Activated naive CD8-positive, alpha-beta T cell (primary cell): ENCODE data around the gene XKR3.
"Not testable (repeated sequence)": the region's sequence is repeated elsewhere in the genome, so short reads cannot be mapped to it uniquely, and the experiment has no call there.

Experiments used
- H3K27ac Mint-ChIP-seq: one replicate; pipeline ENCODE4 v1.8.0; 2021; ENCODE audit warnings: mixed read lengths
- H3K27me3 Mint-ChIP-seq: one replicate; pipeline ENCODE4 v1.8.0; 2021; ENCODE audit warnings: mixed read lengths
- H3K36me3 Mint-ChIP-seq: one replicate; pipeline ENCODE4 v1.8.0; 2021; ENCODE audit warnings: mixed read lengths
- H3K4me1 Mint-ChIP-seq: one replicate; pipeline ENCODE4 v1.8.0; 2021; ENCODE audit warnings: low read depth, mixed read lengths
- H3K4me3 Mint-ChIP-seq: one replicate; pipeline ENCODE4 v1.8.0; 2021; ENCODE audit warnings: mild to moderate bottlenecking, mixed read lengths
- H3K9me3 Mint-ChIP-seq: one replicate; pipeline ENCODE4 v1.8.0; 2021; ENCODE audit warnings: low read depth, mixed read lengths

Gene XKR3

DNA sequence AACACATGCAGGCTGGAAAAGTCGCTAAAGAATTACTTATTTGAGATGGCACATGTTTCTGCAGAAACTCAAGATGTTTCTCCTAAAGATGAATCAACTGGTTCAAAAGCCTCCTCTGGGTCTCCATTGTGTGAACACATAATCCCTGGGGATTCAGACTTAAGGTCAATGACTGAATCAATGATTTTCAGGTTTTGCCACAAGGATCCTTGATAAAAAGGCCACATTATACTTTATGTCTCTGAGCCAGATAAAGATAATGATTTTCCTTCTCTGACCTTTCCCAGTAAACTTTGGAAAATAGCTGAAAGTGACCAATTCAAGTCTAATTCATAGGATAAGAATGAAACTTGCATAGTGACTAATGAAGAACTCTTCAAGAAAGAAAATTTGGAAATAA, 2.3 kb upstream of the XKR3 start:
- Mint-ChIP-seq H3K9me3 (no peaks in the 10 kb centered on the region), H3K36me3 (no peaks in the 10 kb centered on the region), H3K4me3 (no peak overlapping the region), H3K4me1 (peaks cover 25% of the 10 kb centered on the region), H3K27ac (no peak overlapping the region), H3K27me3 (no peaks in the 10 kb centered on the region)

DNA sequence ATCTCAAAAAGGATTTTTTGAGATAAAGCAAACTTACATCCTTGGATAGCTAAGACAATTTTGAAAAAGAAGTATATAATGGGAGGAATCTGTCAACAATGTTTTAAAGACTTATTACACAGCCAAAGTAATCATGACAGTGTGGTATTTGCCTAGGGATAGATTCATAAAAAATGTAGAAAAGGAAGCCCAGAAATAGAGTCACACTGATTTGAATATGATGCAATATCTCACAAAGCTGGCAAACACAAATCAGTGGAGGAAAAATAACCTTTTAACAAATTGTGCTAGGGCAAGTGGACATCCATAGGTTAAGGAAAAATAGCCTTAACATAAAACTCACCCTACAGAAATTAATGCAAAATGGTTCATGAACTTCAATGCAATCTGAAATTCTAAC, 6.0 kb downstream of the XKR3 start:
- Mint-ChIP-seq H3K36me3 (peaks cover 2% of the 10 kb centered on the region), H3K27ac (no peak overlapping the region), H3K27me3 (peaks cover 1% of the 10 kb centered on the region), H3K4me3 (no peak overlapping the region), H3K4me1 (peaks cover 5% of the 10 kb centered on the region), H3K9me3 (no peaks in the 10 kb centered on the region)

- H3K27me3 Mint-ChIP-seq = peaks cover 1% of the 10 kb centered on the region
- no peaks in the 10 kb centered on the region for H3K4me1 Mint-ChIP-seq
- H3K9me3 Mint-ChIP-seq = no peaks in the 10 kb centered on the region
- H3K4me3 Mint-ChIP-seq = no peak overlapping the region
- H3K36me3 Mint-ChIP-seq = peaks cover 2% of the 10 kb centered on the region
- no peak overlapping the region for H3K27ac Mint-ChIP-seq
These were observed 6.7 kb downstream of the XKR3 start for GRCh38 chr22:16818538-16818937.

DNA sequence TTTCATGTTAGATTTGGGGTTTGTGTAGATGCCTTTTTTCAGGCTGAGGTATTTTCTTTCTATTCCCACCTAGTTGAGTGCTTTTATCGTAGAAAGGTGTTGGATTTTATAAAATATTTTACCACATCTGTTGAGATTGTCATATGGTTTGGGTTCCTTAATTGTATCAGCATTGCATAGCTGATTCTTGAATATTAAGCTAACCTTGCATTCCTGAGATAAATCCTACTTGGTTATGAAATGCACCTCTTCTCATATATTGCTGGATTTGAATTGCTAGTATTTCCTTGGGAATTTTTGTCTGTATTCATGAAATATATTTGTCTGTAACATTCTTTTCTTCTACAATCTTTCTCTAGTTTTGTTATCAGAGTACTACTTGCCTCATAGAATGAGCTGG, 10.1 kb downstream of the XKR3 start:
- H3K27ac Mint-ChIP-seq = no peak overlapping the region
- peaks cover 13% of the 10 kb centered on the region for H3K4me1 Mint-ChIP-seq
- no peak overlapping the region for H3K4me3 Mint-ChIP-seq
- H3K27me3 Mint-ChIP-seq = peaks cover 1% of the 10 kb centered on the region
- no peaks in the 10 kb centered on the region for H3K9me3 Mint-ChIP-seq
- peaks cover 2% of the 10 kb centered on the region for H3K36me3 Mint-ChIP-seq

DNA sequence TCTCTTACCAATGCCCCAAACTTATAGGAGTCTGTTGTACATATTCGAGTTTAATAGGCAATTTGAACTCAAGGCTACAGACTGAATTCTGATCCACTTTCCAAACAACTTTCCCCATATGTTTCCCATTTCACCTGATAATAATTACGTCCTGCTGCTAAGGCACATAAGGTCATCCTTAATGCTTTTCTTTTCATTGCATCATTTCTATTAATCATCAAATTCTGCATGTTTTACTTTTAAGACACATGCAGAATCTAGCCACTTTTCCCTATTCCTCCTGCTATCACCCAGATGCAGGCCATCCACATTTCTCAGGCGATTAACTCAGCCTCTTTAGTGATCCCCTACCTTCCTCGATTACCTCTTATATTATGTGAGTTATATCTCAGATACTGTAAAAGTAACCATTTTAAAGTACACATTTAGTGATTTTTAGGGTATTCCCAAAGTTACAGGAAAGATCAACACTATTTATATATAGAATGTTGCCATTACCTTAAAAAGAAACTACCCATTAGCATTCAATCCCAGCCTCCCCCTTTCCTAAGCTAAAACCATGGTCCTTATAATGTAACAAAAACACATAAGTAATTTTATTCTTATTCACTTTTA, 14.9 kb downstream of the XKR3 start:
- Mint-ChIP-seq H3K36me3 (peaks cover 2% of the 10 kb centered on the region), H3K4me1 (peaks cover 17% of the 10 kb centered on the region), H3K9me3 (no peaks in the 10 kb centered on the region), H3K4me3 (no peak overlapping the region), H3K27me3 (no peaks in the 10 kb centered on the region), H3K27ac (no peak overlapping the region)

DNA sequence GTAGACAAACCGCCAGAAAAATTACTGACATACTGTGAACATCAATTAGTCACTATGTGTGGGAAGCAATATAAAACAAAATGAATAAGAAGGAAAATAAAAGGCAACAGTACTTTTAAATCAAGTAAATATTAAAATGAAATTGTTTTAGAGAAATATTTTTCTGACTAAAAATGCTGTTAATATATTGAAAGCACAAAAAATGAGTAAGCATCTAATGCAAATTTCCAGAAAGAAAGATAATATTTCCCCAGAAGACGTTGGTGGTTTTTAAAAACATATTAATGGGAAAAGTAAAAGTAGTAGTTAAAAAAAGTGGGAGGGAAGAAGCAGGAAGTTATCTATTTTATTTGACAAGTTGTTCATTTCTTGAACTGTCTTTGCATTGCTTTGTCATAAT, 16.5 kb downstream of the XKR3 start:
- no peaks in the 10 kb centered on the region for H3K36me3 Mint-ChIP-seq
- no peaks in the 10 kb centered on the region for H3K27me3 Mint-ChIP-seq
- H3K27ac Mint-ChIP-seq = no peak overlapping the region
- H3K4me3 Mint-ChIP-seq = no peak overlapping the region
- peaks cover 17% of the 10 kb centered on the region for H3K4me1 Mint-ChIP-seq
- H3K9me3 Mint-ChIP-seq = no peaks in the 10 kb centered on the region

DNA sequence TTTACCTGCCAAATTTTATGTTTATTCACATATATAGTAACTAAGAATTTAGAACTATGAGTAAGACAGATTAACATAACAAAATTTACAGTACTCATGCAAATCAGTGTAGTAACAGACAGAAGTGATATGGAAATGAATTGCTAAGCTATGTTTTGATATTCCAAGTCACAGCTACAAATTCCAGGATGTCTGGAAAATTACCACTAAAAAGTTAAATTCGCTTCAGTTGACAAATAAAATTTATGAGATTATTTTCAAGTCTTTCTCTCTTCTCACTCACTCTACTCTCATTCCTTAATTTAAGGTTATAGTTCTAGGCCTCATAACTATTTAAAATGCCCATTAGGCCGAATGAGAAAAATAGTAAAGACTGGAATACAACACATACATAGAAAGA, 18.1 kb downstream of the XKR3 start:
- no peaks in the 10 kb centered on the region for H3K27me3 Mint-ChIP-seq
- no peaks in the 10 kb centered on the region for H3K9me3 Mint-ChIP-seq
- H3K36me3 Mint-ChIP-seq = no peaks in the 10 kb centered on the region
- H3K4me3 Mint-ChIP-seq = no peak overlapping the region
- no peak overlapping the region for H3K27ac Mint-ChIP-seq
- peaks cover 17% of the 10 kb centered on the region for H3K4me1 Mint-ChIP-seq

- Mint-ChIP-seq H3K36me3 (no peaks in the 10 kb centered on the region), H3K9me3 (no peaks in the 10 kb centered on the region), H3K4me3 (no peak overlapping the region), H3K27ac (no peak overlapping the region), H3K4me1 (peaks cover 16% of the 10 kb centered on the region), H3K27me3 (no peaks in the 10 kb centered on the region)
These were observed 18.8 kb downstream of the XKR3 start for GRCh38 chr22:16806401-16806800.

- Mint-ChIP-seq H3K9me3 (no peaks in the 10 kb centered on the region), H3K4me1 (peaks cover 2% of the 10 kb centered on the region), H3K36me3 (no peaks in the 10 kb centered on the region), H3K27ac (no peak overlapping the region), H3K27me3 (no peaks in the 10 kb centered on the region), H3K4me3 (no peak overlapping the region)
These were observed 20.3 kb downstream of the XKR3 start for GRCh38 chr22:16804882-16805281.

DNA sequence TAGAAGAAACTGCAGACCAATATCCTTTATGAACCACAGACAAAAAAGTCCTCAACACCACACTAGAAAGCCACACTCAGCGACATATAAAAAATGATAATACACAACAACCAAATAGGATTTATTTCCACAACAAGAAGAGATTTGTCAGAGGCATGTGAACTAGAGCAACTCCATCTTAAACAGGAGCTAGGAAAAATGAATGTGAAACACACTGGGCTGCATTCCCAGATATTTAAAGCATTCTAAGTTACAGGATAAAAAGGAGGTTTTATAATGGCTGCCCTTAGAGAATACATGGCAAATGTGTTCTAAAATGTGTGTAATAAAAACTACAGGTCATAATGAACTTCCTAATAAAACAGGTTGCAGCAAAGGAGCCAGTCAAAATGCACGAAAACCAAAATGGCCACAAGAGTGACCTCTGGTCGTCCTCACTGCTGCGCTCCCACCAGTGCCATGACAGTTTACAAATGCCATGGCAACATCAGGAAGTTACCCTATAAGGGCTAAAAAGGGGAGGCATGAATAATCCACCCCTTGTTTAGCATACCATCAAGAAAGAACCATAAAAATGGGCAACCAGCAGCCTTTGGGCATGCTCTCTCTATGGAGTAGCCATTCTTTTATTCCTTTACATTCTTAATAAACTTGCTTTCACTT, 21.8 kb downstream of the XKR3 start:
- H3K36me3 Mint-ChIP-seq = no peaks in the 10 kb centered on the region
- no peaks in the 10 kb centered on the region for H3K27me3 Mint-ChIP-seq
- H3K4me3 Mint-ChIP-seq = no peak overlapping the region
- no peaks in the 10 kb centered on the region for H3K9me3 Mint-ChIP-seq
- no peak overlapping the region for H3K27ac Mint-ChIP-seq
- H3K4me1 Mint-ChIP-seq = no peaks in the 10 kb centered on the region

DNA sequence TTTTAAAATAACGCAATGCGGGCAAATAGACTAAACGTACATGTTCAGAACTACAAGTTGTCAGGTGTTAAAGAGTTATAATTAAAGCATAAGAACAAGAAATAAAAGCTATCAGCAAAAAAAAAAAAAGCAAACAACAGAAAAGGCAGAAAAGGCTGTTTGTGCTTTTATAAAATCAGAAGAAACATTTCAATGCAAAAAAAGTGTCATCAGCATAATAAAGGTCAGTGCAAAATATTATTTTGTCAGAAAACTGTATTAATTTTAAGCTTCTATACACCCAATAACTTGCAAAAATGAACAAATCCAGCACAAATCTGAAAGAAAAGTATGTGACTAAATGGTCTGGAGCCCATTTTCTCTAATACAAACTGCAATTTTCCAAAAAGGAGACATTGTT, 23.6 kb downstream of the XKR3 start:
- no peaks in the 10 kb centered on the region for H3K36me3 Mint-ChIP-seq
- H3K9me3 Mint-ChIP-seq = no peaks in the 10 kb centered on the region
- no peaks in the 10 kb centered on the region for H3K4me1 Mint-ChIP-seq
- H3K27me3 Mint-ChIP-seq = no peaks in the 10 kb centered on the region
- no peak overlapping the region for H3K27ac Mint-ChIP-seq
- no peak overlapping the region for H3K4me3 Mint-ChIP-seq

- Mint-ChIP-seq H3K4me3 (no peak overlapping the region), H3K4me1 (no peaks in the 10 kb centered on the region), H3K27me3 (no peaks in the 10 kb centered on the region), H3K36me3 (no peaks in the 10 kb centered on the region), H3K27ac (no peak overlapping the region), H3K9me3 (no peaks in the 10 kb centered on the region)
These were observed 24.1 kb downstream of the XKR3 start for GRCh38 chr22:16801088-16801487.

DNA sequence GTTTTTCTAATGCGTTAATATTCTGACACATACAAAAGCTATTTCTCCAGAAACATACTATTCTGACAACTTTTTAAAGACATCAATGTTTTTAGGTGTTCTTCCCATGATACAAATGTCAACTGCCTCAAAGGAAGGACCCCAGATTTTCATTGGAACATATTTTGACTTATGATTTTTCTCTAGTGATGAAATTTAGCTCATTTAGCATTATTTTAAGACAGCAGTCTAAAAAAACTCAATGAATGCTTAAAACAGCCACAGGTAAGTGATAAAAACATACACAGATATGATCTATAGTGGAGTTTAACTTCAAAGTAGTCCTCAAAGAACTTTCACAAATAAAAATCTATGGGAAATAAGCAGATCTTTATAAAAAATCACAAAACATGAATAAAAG, 24.9 kb downstream of the XKR3 start:
- H3K27ac Mint-ChIP-seq = no peak overlapping the region
- H3K9me3 Mint-ChIP-seq = no peaks in the 10 kb centered on the region
- H3K4me3 Mint-ChIP-seq = no peak overlapping the region
- H3K4me1 Mint-ChIP-seq = no peaks in the 10 kb centered on the region
- H3K27me3 Mint-ChIP-seq = no peaks in the 10 kb centered on the region
- no peaks in the 10 kb centered on the region for H3K36me3 Mint-ChIP-seq

DNA sequence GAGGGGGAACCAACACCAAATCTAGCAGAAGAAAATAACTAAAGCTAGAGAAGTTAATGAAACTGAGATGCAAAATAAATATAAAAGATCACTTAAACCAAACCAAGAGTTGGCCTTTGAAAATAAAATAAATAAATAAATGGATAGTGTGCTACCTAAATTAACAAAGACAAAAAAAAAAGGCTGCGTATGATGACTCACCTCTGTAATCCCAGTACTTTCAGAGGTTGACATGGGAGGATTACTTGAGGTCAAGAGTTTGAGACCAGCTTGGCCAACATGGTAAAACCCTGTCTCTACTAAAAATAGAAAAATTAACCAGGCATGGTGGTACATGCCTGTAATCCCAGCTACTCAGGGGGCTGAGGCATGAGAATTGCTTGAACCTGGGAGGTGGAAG, 29.7 kb downstream of the XKR3 start:
- H3K4me1 Mint-ChIP-seq, H3K9me3 Mint-ChIP-seq, H3K36me3 Mint-ChIP-seq, H3K4me3 Mint-ChIP-seq, H3K27me3 Mint-ChIP-seq, H3K27ac Mint-ChIP-seq: not testable (repeated sequence)

DNA sequence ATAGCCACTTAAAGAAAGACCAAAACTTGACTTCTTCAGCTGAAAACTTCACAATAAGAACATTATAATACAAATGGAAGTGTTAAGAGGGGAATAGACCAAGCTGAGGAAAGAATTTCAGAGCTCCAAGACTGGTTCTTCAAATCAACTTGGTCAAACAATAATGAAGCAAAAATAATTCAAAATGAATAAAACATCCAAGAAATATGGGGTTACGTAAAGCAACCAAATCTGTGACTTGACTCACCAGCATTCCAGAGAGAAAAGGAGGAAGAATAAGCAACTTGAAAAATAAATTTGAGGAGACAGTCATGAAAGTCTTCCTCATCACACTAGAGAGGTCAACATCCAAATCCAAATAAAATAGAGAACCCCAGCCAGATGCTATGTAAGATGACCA, 31.4 kb downstream of the XKR3 start:
- no peak overlapping the region for H3K27ac Mint-ChIP-seq
- H3K9me3 Mint-ChIP-seq = no peaks in the 10 kb centered on the region
- H3K4me3 Mint-ChIP-seq = no peak overlapping the region
- H3K36me3 Mint-ChIP-seq = no peaks in the 10 kb centered on the region
- H3K27me3 Mint-ChIP-seq = peaks cover 3% of the 10 kb centered on the region
- no peaks in the 10 kb centered on the region for H3K4me1 Mint-ChIP-seq

DNA sequence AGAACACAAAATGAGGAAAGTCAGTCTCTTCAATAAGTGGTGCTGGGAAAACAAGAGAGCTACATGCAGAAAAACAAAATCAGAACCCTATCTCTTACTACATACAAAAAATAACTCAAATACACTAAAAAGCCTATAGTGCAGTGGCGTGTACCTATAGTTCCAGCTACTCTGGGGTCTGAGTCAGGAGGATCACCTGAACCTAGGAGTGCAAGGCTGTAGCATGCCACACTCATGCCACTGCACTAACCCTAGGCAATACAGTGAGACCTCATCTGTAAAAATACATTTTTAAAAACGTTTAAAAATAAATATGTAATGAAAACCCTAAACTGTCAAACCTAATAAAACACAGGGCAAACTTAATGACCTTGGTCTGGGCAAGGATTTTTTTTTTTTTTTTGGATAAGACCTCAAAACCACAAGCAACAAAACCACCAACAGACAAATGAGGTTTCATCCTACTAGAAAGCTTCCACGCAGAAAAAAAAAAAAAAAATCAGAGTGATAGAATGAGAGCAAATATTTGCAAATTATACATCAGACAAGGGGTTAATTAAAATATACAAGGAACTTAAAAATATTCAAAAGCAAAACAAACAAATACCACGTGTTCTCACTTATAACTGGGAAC, 35.2 kb downstream of the XKR3 start:
- Mint-ChIP-seq H3K9me3 (no peaks in the 10 kb centered on the region), H3K36me3 (no peaks in the 10 kb centered on the region), H3K4me1 (no peaks in the 10 kb centered on the region), H3K27me3 (peaks cover 2% of the 10 kb centered on the region), H3K4me3 (no peak overlapping the region), H3K27ac (no peak overlapping the region)
